ENCODE measurements around the gene MAIP1.

GRCh38 chr2:199916980-199917379, 38.4 kb upstream of the MAIP1 start:
- TF ChIP-seq EZH2 (IDR thresholded peaks at IDR 0.05; ENCODE audit: insufficient read depth, poor library complexity, severe bottlenecking) (no peak), EZH2phosphoT487 (IDR thresholded peaks at IDR 0.05; ENCODE audit: insufficient read depth, low read depth) (no peak)

All from GM23248 (cell line).